BJ (cell line): Measurements from ENCODE around the gene TMEM269. TPM values are rescaled to one million over a fixed set of nuclear protein-coding genes. Genes with fewer than 3 reads are reported as not detected.

ENCODE experiments used
- CTCF ChIA-PET: fragments of 350-600 bp; formaldehyde crosslinking; extraction: SDS; loops from one replicate; lab custom pipeline; 2021; ENCODE audit warnings: antibody characterized with exemption, inconsistent platforms; lab: Yijun Ruan, JAX
- POLR2A ChIA-PET: fragments of 300-600 bp; sonication (Branson Sonifier 250); formaldehyde crosslinking; extraction: SDS; loops from one replicate; lab custom pipeline; 2021; ENCODE audit warnings: antibody characterized with exemption; lab: Charles Lee
- DNase-seq: peaks from one replicate; pipeline ENCODE4 v3.0.0-alpha.2; 2011; ENCODE audit warnings: low read depth
- H3K27me3 ChIP-seq: 2 replicates; pipeline ENCODE4 v1.6.0; 2011; ENCODE audit warnings: low read length; ENCODE audit not compliant: control insufficient read depth, insufficient read depth
- H3K36me3 ChIP-seq: 2 replicates; pipeline ENCODE4 v1.5.1; 2011; ENCODE audit warnings: low read length; ENCODE audit not compliant: control insufficient read depth, insufficient read depth
- H3K4me3 ChIP-seq: 2 replicates; pipeline ENCODE4 v1.5.1; 2011; ENCODE audit warnings: low read depth, mild to moderate bottlenecking, control low read depth, low read length
- polyA plus RNA-seq: library from polyadenylated mRNA; depleted of rRNA; stranded (reverse); fragments of >200 nt; gene quantifications from 2 replicates; pipeline ENCODE4 v1.2.3, GENCODE V29; 2011
- TF ChIP-seq, protein P1 (sequence below): IDR thresholded peaks from 2 replicates; pipeline ENCODE4 v1.5.1; 2011; ENCODE audit warnings: low read depth, mild to moderate bottlenecking, control low read depth, inconsistent platforms, low read length, moderate library complexity; ENCODE audit not compliant: insufficient read depth

Gene TMEM269
- polyA plus RNA-seq, 1 experiment: not detected

DNA sequence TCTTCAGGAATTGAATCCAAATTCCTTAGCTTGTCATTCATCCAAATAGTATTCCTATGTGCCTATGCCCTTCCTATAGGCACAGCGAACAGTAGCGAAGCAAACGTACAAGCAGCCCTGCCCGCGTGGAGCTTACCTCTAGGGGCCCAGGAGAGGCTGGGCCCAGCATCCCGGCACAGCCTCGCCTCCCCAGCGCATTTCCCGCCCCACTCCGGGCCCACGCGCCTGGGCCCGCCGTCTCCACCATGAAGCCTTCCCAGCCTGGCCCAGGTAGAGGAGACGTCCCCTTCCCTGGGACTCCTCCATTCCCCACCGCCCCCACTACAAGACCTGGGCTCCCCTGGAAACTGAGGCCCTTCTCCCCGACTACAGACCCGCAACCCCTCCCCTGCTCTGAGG is 245 bp upstream of the TMEM269 start:
- no peaks in the 10 kb centered on the region for H3K27me3 ChIP-seq
- DNase-seq: no peak
- ChIA-PET CTCF (interaction anchor here (0.9 to 3.0 kb wide), 3 partner anchors 10 to 129 kb away, joined by 3 to 14 read pairs (median 7); no protein-coding TSS in a partner anchor), POLR2A (no interaction called here)
- H3K36me3 ChIP-seq: peaks cover 4% of the 10 kb centered on the region
- TF ChIP-seq, protein P1, sequence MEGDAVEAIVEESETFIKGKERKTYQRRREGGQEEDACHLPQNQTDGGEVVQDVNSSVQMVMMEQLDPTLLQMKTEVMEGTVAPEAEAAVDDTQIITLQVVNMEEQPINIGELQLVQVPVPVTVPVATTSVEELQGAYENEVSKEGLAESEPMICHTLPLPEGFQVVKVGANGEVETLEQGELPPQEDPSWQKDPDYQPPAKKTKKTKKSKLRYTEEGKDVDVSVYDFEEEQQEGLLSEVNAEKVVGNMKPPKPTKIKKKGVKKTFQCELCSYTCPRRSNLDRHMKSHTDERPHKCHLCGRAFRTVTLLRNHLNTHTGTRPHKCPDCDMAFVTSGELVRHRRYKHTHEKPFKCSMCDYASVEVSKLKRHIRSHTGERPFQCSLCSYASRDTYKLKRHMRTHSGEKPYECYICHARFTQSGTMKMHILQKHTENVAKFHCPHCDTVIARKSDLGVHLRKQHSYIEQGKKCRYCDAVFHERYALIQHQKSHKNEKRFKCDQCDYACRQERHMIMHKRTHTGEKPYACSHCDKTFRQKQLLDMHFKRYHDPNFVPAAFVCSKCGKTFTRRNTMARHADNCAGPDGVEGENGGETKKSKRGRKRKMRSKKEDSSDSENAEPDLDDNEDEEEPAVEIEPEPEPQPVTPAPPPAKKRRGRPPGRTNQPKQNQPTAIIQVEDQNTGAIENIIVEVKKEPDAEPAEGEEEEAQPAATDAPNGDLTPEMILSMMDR: no peak
- H3K4me3 ChIP-seq: no peak overlapping the region

DNA sequence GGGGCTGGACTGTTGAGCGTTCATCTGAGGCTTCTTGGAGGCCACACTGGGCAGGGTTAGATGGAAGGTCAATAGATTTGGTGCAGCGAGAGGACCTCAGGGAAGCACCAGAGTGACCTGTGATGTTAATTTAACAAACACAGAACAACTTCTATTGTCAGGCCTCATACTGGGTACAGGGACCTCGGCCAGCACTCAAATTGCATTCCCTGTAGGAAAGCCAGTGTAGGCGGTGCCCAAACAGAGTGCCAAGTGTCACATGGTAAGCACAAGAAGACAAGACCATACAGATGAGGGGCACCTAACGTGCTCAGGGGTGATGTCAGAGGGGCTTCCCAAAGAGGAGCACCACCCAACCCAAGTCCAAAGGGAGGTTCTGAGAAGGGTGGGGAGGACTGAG is 1.3 kb downstream of the TMEM269 start:
- Histone ChIP-seq H3K4me3 (no peak overlapping the region), H3K36me3 (peaks cover 2% of the 10 kb centered on the region; the same call in 1 of the 2 replicates), H3K27me3 (no peaks in the 10 kb centered on the region)
- ChIA-PET CTCF (interaction anchor here (0.5 kb wide), 1 partner anchor 184 kb away, joined by 3 read pairs; no protein-coding TSS in a partner anchor), POLR2A (no interaction called here)
- no peak for DNase-seq
- TF ChIP-seq, protein P1: no peak

DNA sequence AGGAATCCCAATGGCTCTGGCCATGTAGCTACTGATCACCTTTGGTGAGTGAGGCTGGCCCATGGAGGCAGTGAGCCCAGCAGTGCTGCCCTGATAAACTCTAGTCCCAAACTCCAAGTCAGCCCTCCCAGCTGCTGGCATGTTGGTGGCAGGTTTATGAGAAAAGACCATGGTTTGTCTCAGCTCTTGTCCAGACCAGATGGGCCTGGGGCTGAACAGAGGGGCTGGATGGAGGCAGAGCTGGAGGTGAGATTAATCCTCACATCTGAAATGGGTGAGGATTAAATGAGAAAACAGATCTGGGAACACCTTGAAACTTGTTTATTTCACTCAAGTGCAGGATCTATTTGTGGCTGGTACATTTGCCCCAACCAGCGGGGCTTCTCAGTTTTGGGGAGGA is 3.2 kb downstream of the TMEM269 start:
- H3K4me3 ChIP-seq: no peak overlapping the region
- H3K36me3 ChIP-seq: no peaks in the 10 kb centered on the region
- POLR2A ChIA-PET: interaction anchor here (0.6 kb wide), 1 partner anchor 1775 kb away, joined by 3 read pairs; no protein-coding TSS in a partner anchor
- no peaks in the 10 kb centered on the region for H3K27me3 ChIP-seq
- TF ChIP-seq, protein P1: no peak
- no peak for DNase-seq
- CTCF ChIA-PET: interaction anchor here (0.8 kb wide), 1 partner anchor 9 kb away, joined by 4 read pairs; no protein-coding TSS in a partner anchor

GRCh38 chr1:42793824-42794223 is 9.0 kb downstream of the TMEM269 start:
- TF ChIP-seq, protein P1: no peak
- no peak for DNase-seq
- CTCF ChIA-PET: interaction anchor here (1.0 to 1.2 kb wide), 2 partner anchors 10 to 280 kb away, joined by 3 to 5 read pairs; no protein-coding TSS in a partner anchor

DNA sequence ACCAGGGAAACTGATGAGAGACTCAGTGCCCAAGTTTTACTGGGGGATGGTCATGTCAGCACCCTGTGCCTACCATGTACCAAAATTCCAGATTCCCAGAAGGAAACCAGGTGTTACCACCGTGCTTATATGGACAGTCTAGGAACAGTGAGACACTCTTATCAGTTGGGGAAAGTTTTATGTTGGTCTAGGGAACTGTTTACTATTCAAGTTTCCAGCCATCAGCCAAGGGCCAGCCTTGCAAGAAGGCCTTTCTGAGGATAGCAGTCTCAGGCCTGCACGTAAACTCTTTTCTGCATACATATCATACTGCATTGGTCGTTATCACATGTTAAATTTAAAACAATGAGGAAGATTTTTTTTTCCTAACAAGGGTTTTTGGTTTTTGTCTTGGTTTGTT is 12.6 kb downstream of the TMEM269 start:
- Histone ChIP-seq H3K4me3 (no peak overlapping the region), H3K27me3 (peaks cover 2% of the 10 kb centered on the region; the same call in 1 of the 2 replicates), H3K36me3 (no peaks in the 10 kb centered on the region)
- ChIA-PET POLR2A (no interaction called here), CTCF (no interaction called here)
- no peak for DNase-seq
- TF ChIP-seq, protein P1: no peak

More at GRCh38 chr1:42793824-42794223, 9.0 kb downstream of the TMEM269 start:
- no peaks in the 10 kb centered on the region; the same call in 1 of the 2 replicates for H3K27me3 ChIP-seq
- POLR2A ChIA-PET: no interaction called here
- no peaks in the 10 kb centered on the region for H3K36me3 ChIP-seq
- no peak overlapping the region for H3K4me3 ChIP-seq
